ES-I3 (cell line): ENCODE results near the gene PRAC2.

Source experiments
- H3K36me3 ChIP-seq: 2 replicates; pipeline ENCODE4 v1.6.1; 2013; ENCODE audit warnings: mild to moderate bottlenecking, low read length, control low read depth, moderate library complexity; ENCODE audit not compliant: insufficient read depth
- H3K4me1 ChIP-seq: 2 replicates; pipeline ENCODE4 v1.6.1; 2013; ENCODE audit warnings: mild to moderate bottlenecking, control low read depth, low read length; ENCODE audit not compliant: insufficient read depth
- H3K9ac ChIP-seq: 2 replicates; pipeline ENCODE4 v1.6.1; 2013; ENCODE audit warnings: low read depth, mild to moderate bottlenecking, low read length, moderate library complexity
- H3K9me3 ChIP-seq: 2 replicates; pipeline ENCODE4 v1.6.1; 2013; ENCODE audit warnings: mild to moderate bottlenecking, low read length, moderate library complexity; ENCODE audit not compliant: control insufficient read depth, insufficient read depth

PRAC2 gene

GRCh38 chr17:48717367-48718226 is 5.4 kb upstream of the PRAC2 start:
- Histone ChIP-seq H3K36me3 (no peaks in the 10 kb centered on the region), H3K9me3 (no peaks in the 10 kb centered on the region), H3K4me1 (peaks cover 21% of the 10 kb centered on the region), H3K9ac (peak overlapping the region; percentile 65; the same call in 1 of the 2 replicates)

- Histone ChIP-seq H3K9me3 (no peaks in the 10 kb centered on the region), H3K4me1 (peaks cover 21% of the 10 kb centered on the region), H3K9ac (peak overlapping the region; percentile 65), H3K36me3 (no peaks in the 10 kb centered on the region)
These were observed 4.7 kb upstream of the PRAC2 start for GRCh38 chr17:48718227-48718760.

- Histone ChIP-seq H3K36me3 (no peaks in the 10 kb centered on the region), H3K9ac (peak overlapping the region; percentile 65), H3K9me3 (no peaks in the 10 kb centered on the region)
These were observed 4.0 kb upstream of the PRAC2 start for GRCh38 chr17:48718761-48719641.

GRCh38 chr17:48719642-48720265 is 3.2 kb upstream of the PRAC2 start:
- Histone ChIP-seq H3K36me3 (no peaks in the 10 kb centered on the region), H3K4me1 (peaks cover 25% of the 10 kb centered on the region), H3K9me3 (no peaks in the 10 kb centered on the region), H3K9ac (peak overlapping the region; percentile 65)

More at GRCh38 chr17:48718761-48719641, 4.0 kb upstream of the PRAC2 start:
- peaks cover 24% of the 10 kb centered on the region for H3K4me1 ChIP-seq

GRCh38 chr17:48720266-48721008 is 2.5 kb upstream of the PRAC2 start:
- peak overlapping the region; percentile 65 for H3K9ac ChIP-seq
- H3K36me3 ChIP-seq = no peaks in the 10 kb centered on the region
- H3K4me1 ChIP-seq = peaks cover 25% of the 10 kb centered on the region
- no peaks in the 10 kb centered on the region for H3K9me3 ChIP-seq

GRCh38 chr17:48721009-48721402 is 2.0 kb upstream of the PRAC2 start:
- Histone ChIP-seq H3K4me1 (peaks cover 22% of the 10 kb centered on the region), H3K9ac (no peak overlapping the region), H3K36me3 (no peaks in the 10 kb centered on the region), H3K9me3 (no peaks in the 10 kb centered on the region)

- Histone ChIP-seq H3K36me3 (no peaks in the 10 kb centered on the region), H3K9me3 (no peaks in the 10 kb centered on the region), H3K9ac (peak within 1 kb of the TSS; percentile 54), H3K4me1 (peaks cover 20% of the 10 kb centered on the region)
These were observed 631 bp upstream of the PRAC2 start, which contains the start of gene PRAC1 for GRCh38 chr17:48722201-48722907. Gene PRAC1 (minus strand): TSS chr17:48722518. CDS start chr17:48722392, 126 bp downstream.

- Histone ChIP-seq H3K36me3 (no peaks in the 10 kb centered on the region), H3K4me1 (peaks cover 17% of the 10 kb centered on the region), H3K9me3 (no peaks in the 10 kb centered on the region), H3K9ac (peak overlapping the region; percentile 54; the same call in 1 of the 2 replicates)
These were observed 652 bp downstream of the PRAC2 start for GRCh38 chr17:48723423-48724250.

GRCh38 chr17:48724251-48725003 is 1.4 kb downstream of the PRAC2 start:
- no peaks in the 10 kb centered on the region for H3K9me3 ChIP-seq
- H3K9ac ChIP-seq = peak overlapping the region; percentile 54; the same call in 1 of the 2 replicates
- peaks cover 17% of the 10 kb centered on the region for H3K4me1 ChIP-seq
- H3K36me3 ChIP-seq = no peaks in the 10 kb centered on the region

- Histone ChIP-seq H3K9ac (no peak overlapping the region), H3K4me1 (peaks cover 16% of the 10 kb centered on the region)
These were observed 2.0 kb downstream of the PRAC2 start for GRCh38 chr17:48725004-48725287.

GRCh38 chr17:48725288-48726064 is 2.5 kb downstream of the PRAC2 start:
- Histone ChIP-seq H3K9ac (no peak overlapping the region), H3K9me3 (no peaks in the 10 kb centered on the region), H3K36me3 (no peaks in the 10 kb centered on the region), H3K4me1 (peaks cover 10% of the 10 kb centered on the region)

More at GRCh38 chr17:48725004-48725287, 2.0 kb downstream of the PRAC2 start:
- Histone ChIP-seq H3K36me3 (no peaks in the 10 kb centered on the region), H3K9me3 (no peaks in the 10 kb centered on the region)
